ENCODE data around the gene ACTL8. TPM values are rescaled to one million over a fixed set of nuclear protein-coding genes. Genes with fewer than 3 reads are reported as not detected.
A peak's percentile ranks its signal among the peaks of the same experiment; 100 is the strongest.

The ACTL8 gene
- total and polyA plus RNA-seq, 2 of the 4 experiments (the other 2 are of a cell fraction) = under 0.01 to 0.07 TPM

DNA sequence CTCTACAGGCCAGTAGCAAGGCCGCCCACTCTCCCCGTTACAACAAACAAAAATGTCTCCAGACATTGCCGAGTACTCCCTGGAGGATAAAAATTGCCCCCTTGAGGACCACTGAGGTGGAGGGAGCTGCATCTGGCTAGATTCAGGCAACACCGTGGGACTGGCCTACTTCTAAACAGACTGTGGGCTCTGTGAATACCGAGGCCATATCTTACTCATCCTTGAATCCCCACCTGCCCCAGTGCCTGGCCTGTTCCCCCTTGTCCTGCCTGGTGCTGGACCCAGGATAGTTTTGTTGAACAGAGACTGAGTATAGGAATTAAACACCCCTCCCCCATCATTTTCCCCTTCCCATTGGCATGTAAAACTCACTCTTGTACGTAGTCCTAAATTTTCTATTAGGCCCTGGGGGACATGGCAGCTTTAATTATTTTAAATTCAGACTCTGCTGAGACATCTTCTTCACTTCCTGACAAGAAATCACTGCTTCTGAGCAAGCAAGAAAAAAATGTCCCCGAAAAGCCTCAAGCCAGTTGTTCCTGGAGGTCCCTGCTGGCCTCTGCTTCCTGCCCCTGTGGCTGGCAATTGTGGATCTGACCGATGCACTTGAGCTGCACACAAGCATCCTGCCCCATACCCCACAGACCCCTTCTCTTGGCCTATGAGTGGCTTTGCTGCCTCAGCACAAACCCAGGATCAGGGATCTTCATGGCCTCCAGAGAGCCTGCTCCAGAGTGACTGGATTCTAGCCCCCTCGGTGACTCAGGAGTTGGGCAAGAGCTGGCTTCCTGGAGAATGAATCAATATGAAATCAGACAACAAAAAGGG is 111.0 kb downstream of the ACTL8 start (continued):
- TF ChIP-seq, protein P1, sequence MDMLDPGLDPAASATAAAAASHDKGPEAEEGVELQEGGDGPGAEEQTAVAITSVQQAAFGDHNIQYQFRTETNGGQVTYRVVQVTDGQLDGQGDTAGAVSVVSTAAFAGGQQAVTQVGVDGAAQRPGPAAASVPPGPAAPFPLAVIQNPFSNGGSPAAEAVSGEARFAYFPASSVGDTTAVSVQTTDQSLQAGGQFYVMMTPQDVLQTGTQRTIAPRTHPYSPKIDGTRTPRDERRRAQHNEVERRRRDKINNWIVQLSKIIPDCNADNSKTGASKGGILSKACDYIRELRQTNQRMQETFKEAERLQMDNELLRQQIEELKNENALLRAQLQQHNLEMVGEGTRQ (IDR thresholded peaks at IDR 0.05; ENCODE audit: low read depth, low read length) = no peak

DNA sequence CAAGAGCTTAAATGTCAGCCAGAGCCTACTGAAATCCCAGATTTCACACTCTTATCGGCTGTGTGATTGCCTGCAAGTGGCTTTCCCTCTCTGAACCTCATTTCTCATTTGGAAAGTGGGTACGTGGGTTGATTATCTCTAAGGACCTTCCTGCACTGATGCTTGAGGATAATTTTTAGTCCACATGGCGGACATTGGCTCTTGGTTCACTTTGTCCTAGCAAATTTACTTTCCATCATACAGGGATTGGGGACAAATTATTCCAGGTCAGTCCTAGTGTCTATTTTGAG is 111.6 kb downstream of the ACTL8 start:
- peak overlapping the region; percentile 62 for H3K4ac ChIP-seq (ENCODE audit: low read depth, low read length)
- peak overlapping the region; percentile 26; the same call in 1 of the 2 replicates for H3K23ac ChIP-seq (ENCODE audit: low read depth, low read length)
- CTCF ChIA-PET = interaction anchor here (1.1 kb wide), 1 partner anchor 43 kb away, joined by 4 read pairs; no protein-coding TSS in a partner anchor
- H2BK5ac ChIP-seq (ENCODE audit: low read depth, low read length, poor library complexity, severe bottlenecking) = peak overlapping the region; percentile 88
- ATAC-seq (ENCODE audit: low read depth) (no peak), DNase-seq (no peak)
- no peak overlapping the region for H3K4me2 ChIP-seq (ENCODE audit: low read depth, low read length)
- no peaks in the 10 kb centered on the region for H4K20me1 ChIP-seq (ENCODE audit: insufficient read depth, low read length)
- H3K9me3 ChIP-seq (ENCODE audit: control insufficient read depth, insufficient read depth, low read length) = peaks cover 2% of the 10 kb centered on the region; the same call in 1 of the 2 replicates
- peak overlapping the region; percentile 94 for H2BK20ac ChIP-seq (ENCODE audit: low read depth, low read length)
- no peak overlapping the region for H3K9ac ChIP-seq (ENCODE audit: low read depth, low read length)
- in situ Hi-C loops (cut with MboI; ENCODE audit: low sequenced_read_pairs) (no loop called here), dilution Hi-C loops (cut with HindIII; ENCODE audit: low sequenced_read_pairs, unreplicated experiment) (no loop called here), intact Hi-C loops (cut with micrococcal nuclease) (loop anchor here (1.0 to 2.0 kb wide), 2 partner anchors 100 to 213 kb away; no protein-coding TSS in a partner anchor)
- H3K14ac ChIP-seq (replicated peaks; ENCODE audit: low read depth, low read length) = peak overlapping the region; percentile 57
- no peak overlapping the region for H3K4me3 ChIP-seq (ENCODE audit: insufficient read depth, low read depth, low read length)
- H3K27ac ChIP-seq (ENCODE audit: insufficient read depth, low read length) = peak overlapping the region; percentile 22; the same call in 1 of the 2 replicates
- peak overlapping the region; percentile 47; the same call in 1 of the 2 replicates for H4K5ac ChIP-seq (ENCODE audit: low read depth, low read length)
- H2BK120ac ChIP-seq (ENCODE audit: low read depth, low read length) = peak overlapping the region; percentile 99
- WGBS, 2 experiments (ENCODE audit: extremely low coverage in 2 of 2, insufficient read length in 1 of 2) = no CpG with 5 or more reads among the region's 3 CpGs
- no peaks in the 10 kb centered on the region for H3K27me3 ChIP-seq (ENCODE audit: control insufficient read depth, insufficient read depth, low read length)
- no TSS peak for BruUV-seq (replicated peaks)
- peaks cover 24% of the 10 kb centered on the region for H3K4me1 ChIP-seq (ENCODE audit: control insufficient read depth, insufficient read depth, low read length)
- no peaks in the 10 kb centered on the region for H3K36me3 ChIP-seq (ENCODE audit: control insufficient read depth, insufficient read depth, low read length)
- no peaks in the 10 kb centered on the region for H3K79me1 ChIP-seq (ENCODE audit: low read depth in 1 of 2, low read length in 2 of 2)
- peak overlapping the region; percentile 65 for H4K91ac ChIP-seq (ENCODE audit: insufficient read depth, low read depth, low read length)
- TF ChIP-seq MAZ (IDR thresholded peaks at IDR 0.05; ENCODE audit: borderline replicate concordance, low read depth, low read length) = no peak
- no peak for TF ChIP-seq MXI1 (IDR thresholded peaks at IDR 0.05; ENCODE audit: borderline replicate concordance, low read depth, low read length)
- no peak for TF ChIP-seq MAFK (IDR thresholded peaks at IDR 0.05; ENCODE audit: low read depth, low read length)
- TF ChIP-seq BHLHE40 (IDR thresholded peaks at IDR 0.05; ENCODE audit: low read depth, low read length) = no peak
- no peak for TF ChIP-seq CHD1 (IDR thresholded peaks at IDR 0.05; ENCODE audit: low read depth, low read length)
- peak; percentile 89 for TF ChIP-seq RCOR1 (IDR thresholded peaks at IDR 0.05; ENCODE audit: insufficient replicate concordance, low read length)
- H4K8ac ChIP-seq (ENCODE audit: low read depth in 2 of 2, low read length in 2 of 2) = peak overlapping the region; percentile 71 to 82; a peak in 2 of 4 replicates
- peak overlapping the region; percentile 88; the same call in 1 of the 2 replicates for H3K18ac ChIP-seq (ENCODE audit: low read depth, low read length)
- peak overlapping the region; percentile 30; the same call in 1 of the 2 replicates for H3K56ac ChIP-seq (ENCODE audit: extremely low read depth, insufficient read depth, low read length)
- no peak overlapping the region for H2AK9ac ChIP-seq (replicated peaks; ENCODE audit: low read depth, low read length, poor library complexity)
- peaks cover 3% of the 10 kb centered on the region; the same call in 1 of the 2 replicates for H3K9me1 ChIP-seq (ENCODE audit: insufficient read depth, low read length)
- no peak overlapping the region for H2AFZ ChIP-seq (replicated peaks; ENCODE audit: low read length, poor library complexity)
- H2BK15ac ChIP-seq (ENCODE audit: low read depth, low read length) = peak overlapping the region; percentile 99; the same call in 2 of the 3 replicates
- no peak overlapping the region for H2AK5ac ChIP-seq (ENCODE audit: low read depth, low read length)
- POLR2A ChIA-PET (ENCODE audit: unreplicated experiment) = interaction anchor here (0.9 kb wide), 1 partner anchor 9 kb away, joined by 3 read pairs; no protein-coding TSS in a partner anchor

All from IMR-90 (cell line).